Endothelial cell of umbilical vein (primary cell): ENCODE data around the gene WASL. TPM values are rescaled to one million over a fixed set of nuclear protein-coding genes. Genes with fewer than 3 reads are reported as not detected.

Experiments
- BruUV-seq: library from RNA; stranded (reverse); fragments of 400-500 nt; replicated peaks from 2 replicates; lab custom pipeline; 2021; lab: Mats Ljungman, UMichigan
- CTCF ChIA-PET: fragments of 300-600, 350-600 bp; sonication (Branson Sonifier 250); formaldehyde crosslinking; loops from one replicate; lab custom pipeline; 2021; ENCODE audit warnings: antibody characterized with exemption, inconsistent platforms; lab: Charles Lee
- POLR2A ChIA-PET: fragments of 300-600, 350-600 bp; sonication (Branson Sonifier 250); formaldehyde crosslinking; loops from one replicate; lab custom pipeline; 2021; ENCODE audit warnings: antibody characterized with exemption, inconsistent platforms; lab: Charles Lee
- DNase-seq: peaks from one replicate; pipeline ENCODE4 v3.0.0-alpha.2; 2011; ENCODE audit warnings: low read depth, low spot score
- FAIRE-seq: peaks from 2 replicates; lab custom pipeline; 2011; peaks lifted over from hg19 to GRCh38; lab: Jason Lieb, UNC
- H2AFZ ChIP-seq: 2 replicates; pipeline ENCODE4 v1.6.0; 2012; ENCODE audit warnings: low read depth, low read length, control low read depth, inconsistent platforms
- H3K27ac ChIP-seq: 2 replicates; pipeline ENCODE4 v1.5.1; 2011; ENCODE audit warnings: low read depth, mild to moderate bottlenecking, control low read depth, low read length, moderate library complexity; ENCODE audit not compliant: insufficient read depth
- H3K27me3 ChIP-seq, 2 experiments: 2 replicates each; pipeline versions ENCODE4 v1.6.0 to v1.6.1; 2011; ENCODE audit warnings: low read length in 2 of 2, mixed read lengths in 1 of 2; ENCODE audit not compliant: control insufficient read depth in 2 of 2, insufficient read depth in 2 of 2
- H3K36me3 ChIP-seq, 2 experiments: 2 replicates in 1 of 2; 3 replicates in 1 of 2; pipeline ENCODE4 v1.5.1; 2011; ENCODE audit warnings: low read length in 2 of 2, mild to moderate bottlenecking in 1 of 2, moderate library complexity in 1 of 2; ENCODE audit not compliant: control insufficient read depth in 2 of 2, insufficient read depth in 2 of 2; ENCODE audit errors: extremely low read depth in 1 of 2
- H3K4me1 ChIP-seq: 3 replicates; pipeline ENCODE4 v1.5.1; 2011; ENCODE audit warnings: mild to moderate bottlenecking, low read length; ENCODE audit not compliant: control insufficient read depth, insufficient read depth; ENCODE audit errors: extremely low read depth
- H3K4me2 ChIP-seq: 2 replicates; pipeline ENCODE4 v1.6.1; 2011; ENCODE audit warnings: low read length, control low read depth, mixed read lengths; ENCODE audit not compliant: insufficient read depth
- H3K4me3 ChIP-seq, 3 experiments: fragments of 200-600 bp in 1 of 3; sonication (generic), shearing (Covaris generic) in 1 of 3; replicated peaks in 1 of 3; 2 replicates each; pipeline ENCODE4 v1.5.1; 2011 to 2016; ENCODE audit warnings: control low read depth in 3 of 3, low read length in 3 of 3, mild to moderate bottlenecking in 2 of 3, inconsistent platforms in 1 of 3, low read depth in 1 of 3, moderate library complexity in 1 of 3; ENCODE audit not compliant: insufficient read depth in 1 of 3
- H3K79me2 ChIP-seq: 2 replicates; pipeline ENCODE4 v1.6.0; 2012; ENCODE audit warnings: low read length, inconsistent platforms; ENCODE audit not compliant: control insufficient read depth, insufficient read depth
- H3K9ac ChIP-seq: replicated peaks from 2 replicates; pipeline ENCODE3; 2011; ENCODE audit warnings: low read length, control low read depth; ENCODE audit not compliant: insufficient read depth; ENCODE audit errors: extremely low read depth
- H3K9me1 ChIP-seq: replicated peaks from 3 replicates; pipeline ENCODE4 v1.6.0; 2011; ENCODE audit warnings: mild to moderate bottlenecking, low read length; ENCODE audit not compliant: control insufficient read depth, insufficient read depth; ENCODE audit errors: extremely low read depth
- H3K9me3 ChIP-seq: replicated peaks from 2 replicates; pipeline ENCODE4 v1.5.1; 2012; ENCODE audit warnings: low read length, inconsistent platforms; ENCODE audit not compliant: control insufficient read depth, insufficient read depth
- H4K20me1 ChIP-seq: replicated peaks from 2 replicates; pipeline ENCODE3; 2011; ENCODE audit warnings: mild to moderate bottlenecking, low read length; ENCODE audit not compliant: control insufficient read depth, insufficient read depth; ENCODE audit errors: extremely low read depth
- EZH2 ChIP-seq: IDR thresholded peaks from 2 replicates; pipeline ENCODE4 v1.6.1; 2012; ENCODE audit warnings: borderline replicate concordance, low read depth, mild to moderate bottlenecking, moderate library complexity, low read length, inconsistent platforms; ENCODE audit not compliant: severe bottlenecking
- FOS ChIP-seq: IDR thresholded peaks from 2 replicates; pipeline ENCODE4 v1.6.1; 2011; ENCODE audit warnings: mild to moderate bottlenecking, low read length, moderate library complexity, borderline replicate concordance; ENCODE audit not compliant: insufficient read depth
- JUN ChIP-seq: IDR thresholded peaks from 2 replicates; pipeline ENCODE4 v1.6.1; 2011; ENCODE audit warnings: borderline replicate concordance, low read depth; ENCODE audit not compliant: insufficient read length, insufficient read depth
- MYC ChIP-seq: IDR thresholded peaks from one replicate; pipeline ENCODE4 v1.6.1; 2011; ENCODE audit warnings: mild to moderate bottlenecking, low read depth, low read length
- POLR2A ChIP-seq: IDR thresholded peaks from 2 replicates; pipeline ENCODE4 v1.6.1; 2012; ENCODE audit warnings: low read depth, mild to moderate bottlenecking, control low read depth, low read length
- POLR2AphosphoS5 ChIP-seq: IDR thresholded peaks from 2 replicates; pipeline ENCODE4 v1.6.1; 2012; ENCODE audit warnings: low read depth, mild to moderate bottlenecking, control low read depth, low read length, moderate library complexity; ENCODE audit not compliant: insufficient read depth
- dilution Hi-C: fragments of 300-500 bp; cut with MboI; formaldehyde crosslinking; loops from one replicate; pipeline ENCODE4 v1.15.0; 2019; ENCODE audit warnings: low sequenced_read_pairs; ENCODE audit not compliant: extremely low pct_ligation_motif_present
- intact Hi-C: fragments of 100-400 bp; cut with micrococcal nuclease; formaldehyde crosslinking; loops from one replicate; pipeline ENCODE4 v1.10.0; 2022
- polyA plus RNA-seq, 4 experiments: library from polyadenylated mRNA; depleted of rRNA in 3 of 4; stranded (reverse) in 3 of 4; unstranded in 1 of 4; fragments of >200 nt; gene quantifications; 2 replicates each; pipeline versions ENCODE4 v1.2.1 to v1.2.3, GENCODE V29; 2011 to 2012; ENCODE audit warnings: missing spikeins in 1 of 4
- total RNA-seq: library from RNA; stranded (reverse); gene quantifications from 2 replicates; pipeline ENCODE4 v1.2.3, GENCODE V29; 2021
- TF ChIP-seq, protein P1 (sequence below), 2 donors: IDR thresholded peaks; 1 replicate in 1 of 2; 2 replicates in 1 of 2; pipeline ENCODE4 v1.5.1; 2011; ENCODE audit warnings: low read length in 2 of 2, mild to moderate bottlenecking in 2 of 2, moderate library complexity in 2 of 2, control low read depth in 1 of 2, inconsistent platforms in 1 of 2, low read depth in 1 of 2; ENCODE audit not compliant: insufficient read depth in 1 of 2; ENCODE audit errors: extremely low read depth in 1 of 2

WASL gene
- total and polyA plus RNA-seq, 2 donors (not counting 3 experiments of a cell fraction or from before 2014, with no cell fraction given), result 5.2 to 24.0 TPM

DNA sequence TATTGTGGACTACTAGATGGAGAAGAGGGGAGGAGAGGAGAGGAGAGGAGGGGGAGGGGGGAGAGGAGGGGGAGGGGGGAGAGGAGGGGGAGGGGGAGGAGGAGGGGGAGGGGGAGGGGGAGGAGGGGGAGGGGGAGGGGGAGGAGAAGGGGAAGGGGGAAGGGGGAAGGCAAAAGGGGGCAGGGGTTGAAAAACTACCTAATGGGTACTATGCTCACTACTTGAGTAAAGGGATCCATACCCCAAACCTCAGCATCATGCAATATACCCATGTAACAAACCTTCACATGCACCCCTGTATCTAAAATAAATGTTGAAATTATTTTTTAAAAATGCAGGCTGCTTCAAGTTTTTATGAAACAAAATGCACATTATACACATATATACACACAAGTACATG lies 108.2 kb downstream of the WASL start:
- ChIA-PET CTCF (no interaction called here), POLR2A (no interaction called here)
- no peaks in the 10 kb centered on the region for H3K9me1 ChIP-seq
- no peaks in the 10 kb centered on the region for H3K9me3 ChIP-seq
- H3K27me3 ChIP-seq, result no peaks in the 10 kb centered on the region
- DNase-seq (no peak), FAIRE-seq (no peak)
- no peaks in the 10 kb centered on the region for H4K20me1 ChIP-seq
- TF ChIP-seq POLR2AphosphoS5, result no peak
- TF ChIP-seq EZH2, result no peak
- TF ChIP-seq, protein P1, sequence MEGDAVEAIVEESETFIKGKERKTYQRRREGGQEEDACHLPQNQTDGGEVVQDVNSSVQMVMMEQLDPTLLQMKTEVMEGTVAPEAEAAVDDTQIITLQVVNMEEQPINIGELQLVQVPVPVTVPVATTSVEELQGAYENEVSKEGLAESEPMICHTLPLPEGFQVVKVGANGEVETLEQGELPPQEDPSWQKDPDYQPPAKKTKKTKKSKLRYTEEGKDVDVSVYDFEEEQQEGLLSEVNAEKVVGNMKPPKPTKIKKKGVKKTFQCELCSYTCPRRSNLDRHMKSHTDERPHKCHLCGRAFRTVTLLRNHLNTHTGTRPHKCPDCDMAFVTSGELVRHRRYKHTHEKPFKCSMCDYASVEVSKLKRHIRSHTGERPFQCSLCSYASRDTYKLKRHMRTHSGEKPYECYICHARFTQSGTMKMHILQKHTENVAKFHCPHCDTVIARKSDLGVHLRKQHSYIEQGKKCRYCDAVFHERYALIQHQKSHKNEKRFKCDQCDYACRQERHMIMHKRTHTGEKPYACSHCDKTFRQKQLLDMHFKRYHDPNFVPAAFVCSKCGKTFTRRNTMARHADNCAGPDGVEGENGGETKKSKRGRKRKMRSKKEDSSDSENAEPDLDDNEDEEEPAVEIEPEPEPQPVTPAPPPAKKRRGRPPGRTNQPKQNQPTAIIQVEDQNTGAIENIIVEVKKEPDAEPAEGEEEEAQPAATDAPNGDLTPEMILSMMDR (IDR thresholded peaks at IDR 0.05; ENCODE audit: extremely low read depth in 1 of 2, insufficient read depth in 1 of 2, low read depth in 1 of 2, low read length in 2 of 2), result no peak
- no peak for TF ChIP-seq FOS
- no peak for TF ChIP-seq MYC
- no peak for TF ChIP-seq JUN
- TF ChIP-seq POLR2A, result no peak
- no peak overlapping the region for H3K9ac ChIP-seq
- H3K4me2 ChIP-seq, result no peak overlapping the region
- peaks cover 17% of the 10 kb centered on the region for H3K4me1 ChIP-seq
- H3K79me2 ChIP-seq, result no peaks in the 10 kb centered on the region
- H2AFZ ChIP-seq, result no peak overlapping the region
- H3K27ac ChIP-seq, result no peak overlapping the region
- no peaks in the 10 kb centered on the region for H3K36me3 ChIP-seq
- no TSS peak for BruUV-seq
- dilution Hi-C loops (no loop called here), intact Hi-C loops (loop anchor here (5.0 kb wide), 1 partner anchor 1287 kb away; the partner anchor contains the start of gene POT1)
- no peak overlapping the region for H3K4me3 ChIP-seq
